Activated CD8-positive, alpha-beta T cell treated with anti-CD3 and anti-CD28 coated beads for 36 hours (primary cell): Measurements from ENCODE around the gene C1orf105. TPM values are rescaled to one million over a fixed set of nuclear protein-coding genes. Genes with fewer than 3 reads are reported as not detected.

Source experiments
- ATAC-seq: fragments of 200-7000 bp; cut with Tn5 transposase; one replicate; pipeline ENCODE4 v1.10.0; 2021; ENCODE audit warnings: mild to moderate bottlenecking, moderate library complexity
- CTCF ChIA-PET: fragments of 350-600 bp; sonication (Branson Sonifier 250); formaldehyde crosslinking; loops from one replicate; lab custom pipeline; 2021; ENCODE audit warnings: antibody characterized with exemption; lab: Charles Lee
- POLR2A ChIA-PET: fragments of 350-600 bp; sonication (Branson Sonifier 250); formaldehyde crosslinking; loops from one replicate; lab custom pipeline; 2021; ENCODE audit warnings: antibody characterized with exemption; lab: Charles Lee
- DNase-seq: peaks from one replicate; pipeline ENCODE4 v3.0.0-alpha.2; 2020
- H3K27ac Mint-ChIP-seq: one replicate; pipeline ENCODE4 v1.8.0; 2021; ENCODE audit warnings: mild to moderate bottlenecking, mixed read lengths
- H3K27me3 Mint-ChIP-seq: one replicate; pipeline ENCODE4 v1.8.0; 2021; ENCODE audit warnings: mixed read lengths
- H3K36me3 Mint-ChIP-seq: one replicate; pipeline ENCODE4 v1.8.0; 2021; ENCODE audit warnings: low read depth, mixed read lengths
- H3K4me1 Mint-ChIP-seq: one replicate; pipeline ENCODE4 v1.8.0; 2021; ENCODE audit warnings: low read depth, mixed read lengths
- H3K4me3 Mint-ChIP-seq: one replicate; pipeline ENCODE4 v1.8.0; 2021; ENCODE audit warnings: mild to moderate bottlenecking, moderate library complexity, mixed read lengths
- H3K9me3 Mint-ChIP-seq: one replicate; pipeline ENCODE4 v1.8.0; 2021; ENCODE audit warnings: mixed read lengths
- CTCF ChIP-seq: fragments of 200-600 bp; IDR thresholded peaks from one replicate; pipeline ENCODE4 v1.8.0; 2022; ENCODE audit warnings: antibody characterized with exemption, mild to moderate bottlenecking
- intact Hi-C: fragments of 100-400 bp; cut with micrococcal nuclease; formaldehyde crosslinking; loops from one replicate; pipeline ENCODE4 v1.10.0; 2022
- total RNA-seq, 2 experiments: library from RNA; stranded (reverse); gene quantifications; one replicate each; pipeline ENCODE4 v1.2.3, GENCODE V29; 2021

The C1orf105 gene
- total RNA-seq, 2 experiments from 2014 or later, result not detected

- TF ChIP-seq CTCF, result no peak
- ChIA-PET CTCF (no interaction called here), POLR2A (interaction anchor here (0.7 kb wide), 1 partner anchor 86 kb away, joined by 3 read pairs; no protein-coding TSS in a partner anchor)
- no peaks in the 10 kb centered on the region for H3K9me3 Mint-ChIP-seq
- ATAC-seq, result no peak
- intact Hi-C loops, result no loop called here
- DNase-seq, result no peak
- H3K27ac Mint-ChIP-seq, result no peak overlapping the region
- H3K4me1 Mint-ChIP-seq, result peaks cover 30% of the 10 kb centered on the region
- no peaks in the 10 kb centered on the region for H3K27me3 Mint-ChIP-seq
- H3K4me3 Mint-ChIP-seq, result no peak overlapping the region
- peaks cover under 1% of the 10 kb centered on the region for H3K36me3 Mint-ChIP-seq
Measured at GRCh38 chr1:172447641-172448040, 27.2 kb downstream of the C1orf105 start.

- Mint-ChIP-seq H3K27me3 (no peaks in the 10 kb centered on the region), H3K27ac (no peak overlapping the region), H3K4me1 (peaks cover 28% of the 10 kb centered on the region), H3K9me3 (no peaks in the 10 kb centered on the region), H3K4me3 (no peak overlapping the region), H3K36me3 (no peaks in the 10 kb centered on the region)
- intact Hi-C loops, result no loop called here
- ChIA-PET CTCF (interaction anchor here (1.0 to 3.3 kb wide), 5 partner anchors 9 to 279 kb away, joined by 3 to 16 read pairs (median 3); no protein-coding TSS in a partner anchor), POLR2A (no interaction called here)
- TF ChIP-seq CTCF, result no peak
- DNase-seq, result peak; percentile 37
- peak; percentile 21 for ATAC-seq
Measured at GRCh38 chr1:172448995-172449584, 28.6 kb downstream of the C1orf105 start.

- POLR2A ChIA-PET, result interaction anchor here (2.1 kb wide), 1 partner anchor 9 kb away, joined by 4 read pairs; no protein-coding TSS in a partner anchor
- peak; percentile 35 for DNase-seq
- H3K9me3 Mint-ChIP-seq, result no peaks in the 10 kb centered on the region
- H3K4me3 Mint-ChIP-seq, result no peak overlapping the region
- peak; percentile 87 for TF ChIP-seq CTCF
- H3K27ac Mint-ChIP-seq, result no peak overlapping the region
- ATAC-seq, result peak; percentile 82
- H3K36me3 Mint-ChIP-seq, result no peaks in the 10 kb centered on the region
- intact Hi-C loops, result loop anchor here (5.0 kb wide), 1 partner anchor 267 kb away; no protein-coding TSS in a partner anchor
- H3K4me1 Mint-ChIP-seq, result peaks cover 22% of the 10 kb centered on the region
- H3K27me3 Mint-ChIP-seq, result no peaks in the 10 kb centered on the region
- CTCF ChIA-PET, result interaction anchor here (0.7 to 3.3 kb wide), 13 partner anchors 8 to 447 kb away, joined by 3 to 16 read pairs (median 4); no protein-coding TSS in a partner anchor
Measured at GRCh38 chr1:172449585-172450523, 29.4 kb downstream of the C1orf105 start.

- POLR2A ChIA-PET, result interaction anchor here (1.3 to 2.1 kb wide), 2 partner anchors 8 to 9 kb away, joined by 3 to 4 read pairs; no protein-coding TSS in a partner anchor
- no peak for TF ChIP-seq CTCF
- H3K9me3 Mint-ChIP-seq, result no peaks in the 10 kb centered on the region
- H3K4me3 Mint-ChIP-seq, result no peak overlapping the region
- peaks cover 22% of the 10 kb centered on the region for H3K4me1 Mint-ChIP-seq
- H3K27me3 Mint-ChIP-seq, result no peaks in the 10 kb centered on the region
- CTCF ChIA-PET, result interaction anchor here (0.7 to 3.3 kb wide), 13 partner anchors 7 to 466 kb away, joined by 3 to 16 read pairs (median 4); no protein-coding TSS in a partner anchor
- H3K36me3 Mint-ChIP-seq, result no peaks in the 10 kb centered on the region
- no peak for ATAC-seq
- H3K27ac Mint-ChIP-seq, result no peak overlapping the region
- DNase-seq, result no peak
- intact Hi-C loops, result loop anchor here (5.0 kb wide), 1 partner anchor 267 kb away; no protein-coding TSS in a partner anchor
Measured at GRCh38 chr1:172450524-172450885, 30.0 kb downstream of the C1orf105 start.
